ENCODE results near the gene CDH13.

DNA sequence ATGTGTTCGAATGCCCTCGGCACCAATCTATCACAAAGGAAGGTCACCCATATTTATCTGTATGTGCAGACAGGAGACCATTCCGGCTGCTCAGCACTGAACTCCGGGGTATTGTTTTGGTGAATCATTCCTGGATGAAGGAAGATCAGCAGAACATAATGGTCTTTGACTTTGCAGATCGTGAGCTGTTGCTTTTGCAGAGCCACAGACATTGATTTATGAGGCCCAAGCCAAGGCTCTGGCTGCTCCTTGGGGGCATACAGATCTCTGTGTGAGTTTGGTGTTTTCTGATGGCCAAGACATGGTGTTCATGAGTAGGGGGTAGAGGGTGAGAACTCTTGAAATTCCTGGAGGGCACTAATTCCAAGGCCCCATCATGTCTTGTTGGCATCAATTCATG is 722.2 kb downstream of the CDH13 start:
- TF ChIP-seq, protein P1, sequence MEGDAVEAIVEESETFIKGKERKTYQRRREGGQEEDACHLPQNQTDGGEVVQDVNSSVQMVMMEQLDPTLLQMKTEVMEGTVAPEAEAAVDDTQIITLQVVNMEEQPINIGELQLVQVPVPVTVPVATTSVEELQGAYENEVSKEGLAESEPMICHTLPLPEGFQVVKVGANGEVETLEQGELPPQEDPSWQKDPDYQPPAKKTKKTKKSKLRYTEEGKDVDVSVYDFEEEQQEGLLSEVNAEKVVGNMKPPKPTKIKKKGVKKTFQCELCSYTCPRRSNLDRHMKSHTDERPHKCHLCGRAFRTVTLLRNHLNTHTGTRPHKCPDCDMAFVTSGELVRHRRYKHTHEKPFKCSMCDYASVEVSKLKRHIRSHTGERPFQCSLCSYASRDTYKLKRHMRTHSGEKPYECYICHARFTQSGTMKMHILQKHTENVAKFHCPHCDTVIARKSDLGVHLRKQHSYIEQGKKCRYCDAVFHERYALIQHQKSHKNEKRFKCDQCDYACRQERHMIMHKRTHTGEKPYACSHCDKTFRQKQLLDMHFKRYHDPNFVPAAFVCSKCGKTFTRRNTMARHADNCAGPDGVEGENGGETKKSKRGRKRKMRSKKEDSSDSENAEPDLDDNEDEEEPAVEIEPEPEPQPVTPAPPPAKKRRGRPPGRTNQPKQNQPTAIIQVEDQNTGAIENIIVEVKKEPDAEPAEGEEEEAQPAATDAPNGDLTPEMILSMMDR (IDR thresholded peaks at IDR 0.05): no peak
- TF ChIP-seq POLR2A (IDR thresholded peaks at IDR 0.05): no peak

Measured in body of pancreas (tissue), 4 donors.